Kidney (tissue), 14 donors: ENCODE measurements around the gene ELOVL7. TPM values are rescaled to one million over a fixed set of nuclear protein-coding genes. Genes with fewer than 3 reads are reported as not detected.

Experiments
- DNase-seq, 5 donors: peaks; one replicate each; pipeline ENCODE4 v3.0.0-alpha.2; 2013 to 2020
- FAIRE-seq: peaks from 2 replicates; lab custom pipeline; 2012; peaks lifted over from hg19 to GRCh38; lab: Jason Lieb, UNC
- H3K27ac ChIP-seq, 2 donors: one replicate each; pipeline ENCODE4 v1.7.0; 2013; ENCODE audit warnings: low read depth in 2 of 2, low read length in 2 of 2, inconsistent platforms in 1 of 2
- H3K27me3 ChIP-seq: one replicate; pipeline ENCODE4 v1.7.1; 2013; ENCODE audit warnings: low read length, inconsistent platforms; ENCODE audit not compliant: control insufficient read depth, insufficient read depth
- H3K36me3 ChIP-seq, 3 donors: one replicate each; pipeline versions ENCODE4 v1.7.0 to v1.7.1; 2013; ENCODE audit warnings: low read length in 3 of 3, control low read depth in 1 of 3, inconsistent platforms in 1 of 3; ENCODE audit not compliant: insufficient read depth in 3 of 3, control insufficient read depth in 2 of 3
- H3K4me1 ChIP-seq, 3 donors: one replicate each; pipeline versions ENCODE4 v1.7.0 to v1.7.1; 2013; ENCODE audit warnings: low read length in 3 of 3, inconsistent platforms in 1 of 3, low read depth in 1 of 3; ENCODE audit not compliant: control insufficient read depth in 2 of 3, insufficient read depth in 2 of 3
- H3K4me3 ChIP-seq, 3 donors: one replicate each; pipeline versions ENCODE4 v1.7.0 to v1.8.1; 2013; ENCODE audit warnings: low read length in 3 of 3, control low read depth in 1 of 3, inconsistent platforms in 1 of 3
- H3K9ac ChIP-seq, 3 donors: one replicate each; pipeline versions ENCODE4 v1.7.0 to v1.7.1; 2013; ENCODE audit warnings: low read length in 3 of 3, control low read depth in 1 of 3, inconsistent platforms in 1 of 3
- H3K9me3 ChIP-seq, 3 donors: one replicate each; pipeline versions ENCODE4 v1.7.0 to v1.7.1; 2013; ENCODE audit warnings: low read length in 3 of 3, control low read depth in 1 of 3, inconsistent platforms in 1 of 3; ENCODE audit not compliant: control insufficient read depth in 2 of 3, insufficient read depth in 1 of 3
- intact Hi-C: fragments of 100-400 bp; cut with DNase I; formaldehyde crosslinking; loops from one replicate; pipeline ENCODE4 v1.11.1; 2022
- polyA plus RNA-seq: library from polyadenylated mRNA; stranded (reverse); fragments of 350-450 nt; fragmentation: Illumina TruSeq; extraction: RNeasy Lipid Tissue Mini Kit (QIAGEN cat#74804); gene quantifications from one replicate; pipeline ENCODE4 v1.2.3, GENCODE V29; 2014; ENCODE audit warnings: low read depth, low replicate concordance; ENCODE audit not compliant: insufficient read depth
- total RNA-seq: library from RNA; stranded (reverse); fragmentation: NEBNext Ultra II Directional; extraction: Animal tissue kit (Norgen Biotek cat#: 25700); gene quantifications from one replicate; pipeline ENCODE4 v1.2.1, GENCODE V29; 2021
- TF ChIP-seq, protein P1 (sequence below): IDR thresholded peaks from 3 replicates; pipeline ENCODE4 v1.5.1; 2012; ENCODE audit warnings: mild to moderate bottlenecking, moderate library complexity, borderline replicate concordance; ENCODE audit not compliant: insufficient read depth; ENCODE audit errors: extremely low read depth
- donor health status: control.
- donor health status: control.
- donor health status: control.
- donor health status: control.
- donor health status: control.
- donor health status: DM: yes; HTN: yes; CAD: no.
- donor health status: Normal renal cell carcinoma (clear cell type).

ELOVL7 gene
- total and polyA plus RNA-seq, 2 donors from 2014 or later = 14.6 to 22.5 TPM

DNA sequence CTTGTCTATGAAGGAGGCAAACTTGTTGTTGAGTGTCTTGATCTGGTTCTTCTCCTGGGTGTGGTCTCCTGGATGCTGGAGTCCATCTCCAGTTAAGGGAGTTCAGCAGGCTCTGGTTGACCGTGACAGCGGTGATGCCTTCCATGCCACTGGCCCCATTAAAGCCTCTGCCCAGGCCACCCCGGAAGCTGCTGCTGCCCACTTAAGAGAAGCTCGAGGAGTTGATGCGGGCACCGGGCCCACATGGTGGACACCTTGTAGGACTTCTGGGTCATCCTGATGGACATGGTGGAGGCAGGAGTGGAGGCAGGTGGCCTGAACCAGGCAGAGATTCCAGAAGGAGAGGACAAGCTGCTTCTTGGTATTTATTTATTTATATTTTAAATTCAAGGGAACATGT is 99.4 kb downstream of the ELOVL7 start:
- intact Hi-C loops = no loop called here
- Histone ChIP-seq H3K9me3 (peaks cover 0 to 4% (median 2%) of the 10 kb centered on the region in 3 donors), H3K27ac (no peak overlapping the region), H3K9ac (no peak overlapping the region), H3K27me3 (no peaks in the 10 kb centered on the region), H3K4me1 (no peaks in the 10 kb centered on the region), H3K4me3 (no peak overlapping the region), H3K36me3 (no peaks in the 10 kb centered on the region)
- FAIRE-seq (no peak), DNase-seq (no peak)
- TF ChIP-seq, protein P1, sequence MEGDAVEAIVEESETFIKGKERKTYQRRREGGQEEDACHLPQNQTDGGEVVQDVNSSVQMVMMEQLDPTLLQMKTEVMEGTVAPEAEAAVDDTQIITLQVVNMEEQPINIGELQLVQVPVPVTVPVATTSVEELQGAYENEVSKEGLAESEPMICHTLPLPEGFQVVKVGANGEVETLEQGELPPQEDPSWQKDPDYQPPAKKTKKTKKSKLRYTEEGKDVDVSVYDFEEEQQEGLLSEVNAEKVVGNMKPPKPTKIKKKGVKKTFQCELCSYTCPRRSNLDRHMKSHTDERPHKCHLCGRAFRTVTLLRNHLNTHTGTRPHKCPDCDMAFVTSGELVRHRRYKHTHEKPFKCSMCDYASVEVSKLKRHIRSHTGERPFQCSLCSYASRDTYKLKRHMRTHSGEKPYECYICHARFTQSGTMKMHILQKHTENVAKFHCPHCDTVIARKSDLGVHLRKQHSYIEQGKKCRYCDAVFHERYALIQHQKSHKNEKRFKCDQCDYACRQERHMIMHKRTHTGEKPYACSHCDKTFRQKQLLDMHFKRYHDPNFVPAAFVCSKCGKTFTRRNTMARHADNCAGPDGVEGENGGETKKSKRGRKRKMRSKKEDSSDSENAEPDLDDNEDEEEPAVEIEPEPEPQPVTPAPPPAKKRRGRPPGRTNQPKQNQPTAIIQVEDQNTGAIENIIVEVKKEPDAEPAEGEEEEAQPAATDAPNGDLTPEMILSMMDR = no peak

DNA sequence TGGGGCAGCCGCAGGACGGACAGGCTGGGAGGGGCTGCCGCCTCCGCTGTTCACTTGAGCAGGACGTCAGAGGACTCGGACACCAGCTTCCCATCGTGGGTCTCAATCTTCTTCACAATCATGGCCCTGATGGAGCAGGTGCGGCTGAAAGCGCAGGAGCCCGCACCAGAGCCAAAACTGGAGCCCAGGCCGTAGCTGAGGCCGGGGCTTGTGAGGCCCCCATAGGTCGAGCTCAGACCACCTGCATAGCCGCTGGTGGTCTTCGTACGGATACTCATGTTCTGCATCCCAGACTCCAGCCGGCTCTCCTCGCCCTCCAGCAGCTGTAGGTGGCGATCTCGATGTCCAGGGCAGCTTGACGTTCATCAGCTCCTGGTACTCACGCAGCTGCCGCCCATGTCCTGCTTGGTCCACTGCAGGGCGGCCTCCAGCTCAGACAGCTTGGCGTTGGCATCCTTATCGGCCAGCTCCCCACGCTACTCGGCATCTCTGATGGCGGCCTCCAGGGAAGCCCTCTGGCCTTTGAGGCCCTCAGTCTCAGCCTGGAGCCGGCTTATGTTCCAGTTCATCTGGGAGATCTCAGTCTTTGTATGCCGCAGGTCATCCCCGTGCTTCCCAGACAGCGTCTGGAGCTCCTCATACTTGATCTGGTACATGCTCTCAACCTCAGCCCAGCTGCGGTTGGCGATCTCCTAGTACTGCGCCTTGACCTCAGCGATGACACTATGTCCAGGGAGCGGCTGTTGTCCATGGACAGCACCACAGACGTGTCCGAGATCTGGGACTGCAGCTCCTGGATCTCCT is 100.4 kb downstream of the ELOVL7 start:
- DNase-seq (no peak), FAIRE-seq (no peak)
- H3K36me3 ChIP-seq = no peaks in the 10 kb centered on the region
- intact Hi-C loops = no loop called here
- H3K27ac ChIP-seq = no peak overlapping the region
- H3K4me1 ChIP-seq = no peaks in the 10 kb centered on the region
- no peak overlapping the region for H3K4me3 ChIP-seq
- H3K9ac ChIP-seq = no peak overlapping the region
- peaks cover 0 to 4% (median 2%) of the 10 kb centered on the region in 3 donors for H3K9me3 ChIP-seq
- TF ChIP-seq, protein P1 = no peak
- H3K27me3 ChIP-seq = no peaks in the 10 kb centered on the region

DNA sequence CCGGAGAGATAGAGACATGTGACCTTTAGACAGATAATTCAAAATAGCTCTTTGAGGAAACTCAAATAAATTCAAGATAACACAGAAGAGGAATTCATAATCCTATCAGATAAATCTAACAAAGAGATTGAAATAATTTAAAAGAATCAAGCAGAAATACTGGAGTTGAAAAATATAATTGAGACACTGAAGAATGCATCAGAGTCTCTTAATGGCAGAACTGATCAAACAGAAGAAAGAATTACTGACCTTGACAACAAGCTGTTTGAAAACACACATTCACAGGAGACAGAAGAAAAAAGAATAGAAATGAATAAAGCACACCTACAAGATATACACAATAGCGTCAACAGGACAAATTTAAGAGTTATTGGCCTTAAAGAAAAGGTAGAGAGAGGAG is 103.7 kb downstream of the ELOVL7 start:
- no peaks in the 10 kb centered on the region for H3K4me1 ChIP-seq
- FAIRE-seq (no peak), DNase-seq (no peak)
- H3K4me3 ChIP-seq = no peak overlapping the region
- TF ChIP-seq, protein P1 = no peak
- no peak overlapping the region for H3K27ac ChIP-seq
- intact Hi-C loops = no loop called here
- no peak overlapping the region for H3K9ac ChIP-seq
- H3K27me3 ChIP-seq = no peaks in the 10 kb centered on the region
- H3K9me3 ChIP-seq = peaks cover 0 to 4% (median 2%) of the 10 kb centered on the region in 3 donors
- H3K36me3 ChIP-seq = no peaks in the 10 kb centered on the region
